ENCODE results near the gene GOLGB1. TPM values are rescaled to one million over a fixed set of nuclear protein-coding genes. Genes with fewer than 3 reads are reported as not detected.
"Not testable (repeated sequence)": the region's sequence is repeated elsewhere in the genome, so short reads cannot be mapped to it uniquely, and the experiment has no call there.

Gene GOLGB1
- 10 to 100 TPM; 65.1 to 86.9 (median 71.6) TPM for total RNA-seq
- long read RNA-seq, donor 1, full-length matches to known transcripts: 2 of 23 reads
- long read RNA-seq, donor 1, partial matches to known transcripts: 10 of 23 reads
- long read RNA-seq, donor 1, other reads (novel, unspliced or antisense): 11 of 23 reads
- long read RNA-seq, donor 2, full-length matches to known transcripts: 4 of 42 reads
- long read RNA-seq, donor 2, partial matches to known transcripts: 29 of 42 reads
- long read RNA-seq, donor 2, other reads (novel, unspliced or antisense): 9 of 42 reads

GRCh38 chr3:121749276-121750086, at the start of gene GOLGB1:
TSS of gene GOLGB1 (minus strand) at chr3:121749741. CDS start at chr3:121730971, 18,770 bp downstream.
- TF ChIP-seq CTCF (IDR thresholded peaks at IDR 0.05): no peak
- ATAC-seq: peak; percentile 97
- DNase-seq: peak; percentile 93 to 97 (median 95)
- H3K4me1 ChIP-seq (ENCODE audit: low read depth): peaks cover 21% of the 10 kb centered on the region
- no peaks in the 10 kb centered on the region for H3K9me3 ChIP-seq
- intact Hi-C loops (cut with DNase I, micrococcal nuclease): no loop called here
- H3K4me3 ChIP-seq: peak within 1 kb of the TSS; percentile 62
- no peaks in the 10 kb centered on the region for H3K36me3 ChIP-seq (ENCODE audit: low read depth)

GRCh38 chr3:121796970-121797369, 47.4 kb upstream of the GOLGB1 start:
- H3K9me3 ChIP-seq: no peaks in the 10 kb centered on the region
- intact Hi-C loops (cut with DNase I, micrococcal nuclease): no loop called here
- no peak for TF ChIP-seq CTCF (IDR thresholded peaks at IDR 0.05)
- no peaks in the 10 kb centered on the region for H3K4me1 ChIP-seq (ENCODE audit: low read depth)
- ATAC-seq (no peak), DNase-seq (no peak)
- H3K36me3 ChIP-seq (ENCODE audit: low read depth): no peaks in the 10 kb centered on the region
- H3K4me3 ChIP-seq: no peak overlapping the region

- ATAC-seq: no peak
- no peak for TF ChIP-seq CTCF (IDR thresholded peaks at IDR 0.05)
Measured at GRCh38 chr3:121794264-121794983, 44.9 kb upstream of the GOLGB1 start.

GRCh38 chr3:121793078-121793477, 43.5 kb upstream of the GOLGB1 start:
- no peak overlapping the region for H3K4me3 ChIP-seq
- TF ChIP-seq CTCF (IDR thresholded peaks at IDR 0.05): no peak
- H3K36me3 ChIP-seq (ENCODE audit: low read depth): no peaks in the 10 kb centered on the region
- H3K4me1 ChIP-seq (ENCODE audit: low read depth): no peaks in the 10 kb centered on the region
- intact Hi-C loops (cut with DNase I, micrococcal nuclease): no loop called here
- no peak for DNase-seq
- ATAC-seq: no peak
- no peaks in the 10 kb centered on the region for H3K9me3 ChIP-seq

More at GRCh38 chr3:121794264-121794983, 44.9 kb upstream of the GOLGB1 start:
- intact Hi-C loops (cut with DNase I, micrococcal nuclease): no loop called here
- Histone ChIP-seq H3K4me3 (no peak overlapping the region), H3K9me3 (no peaks in the 10 kb centered on the region), H3K36me3 (ENCODE audit: low read depth) (no peaks in the 10 kb centered on the region), H3K4me1 (ENCODE audit: low read depth) (no peaks in the 10 kb centered on the region)
- DNase-seq: no peak

GRCh38 chr3:121786485-121786884, 36.9 kb upstream of the GOLGB1 start:
- Histone ChIP-seq H3K9me3 (no peaks in the 10 kb centered on the region), H3K4me3 (no peak overlapping the region), H3K36me3 (ENCODE audit: low read depth) (no peaks in the 10 kb centered on the region), H3K4me1 (ENCODE audit: low read depth) (no peaks in the 10 kb centered on the region)
- intact Hi-C loops (cut with DNase I, micrococcal nuclease): no loop called here
- no peak for TF ChIP-seq CTCF (IDR thresholded peaks at IDR 0.05)
- DNase-seq (no peak), ATAC-seq (no peak)

- H3K36me3 ChIP-seq (ENCODE audit: low read depth); ATAC-seq; H3K4me3 ChIP-seq; intact Hi-C loops (cut with DNase I, micrococcal nuclease); H3K4me1 ChIP-seq (ENCODE audit: low read depth); DNase-seq; H3K9me3 ChIP-seq: not testable (repeated sequence)
Measured at GRCh38 chr3:121782784-121783183, 33.2 kb upstream of the GOLGB1 start.
